Measurements from ENCODE around the gene P2RX5.

The P2RX5 gene

DNA sequence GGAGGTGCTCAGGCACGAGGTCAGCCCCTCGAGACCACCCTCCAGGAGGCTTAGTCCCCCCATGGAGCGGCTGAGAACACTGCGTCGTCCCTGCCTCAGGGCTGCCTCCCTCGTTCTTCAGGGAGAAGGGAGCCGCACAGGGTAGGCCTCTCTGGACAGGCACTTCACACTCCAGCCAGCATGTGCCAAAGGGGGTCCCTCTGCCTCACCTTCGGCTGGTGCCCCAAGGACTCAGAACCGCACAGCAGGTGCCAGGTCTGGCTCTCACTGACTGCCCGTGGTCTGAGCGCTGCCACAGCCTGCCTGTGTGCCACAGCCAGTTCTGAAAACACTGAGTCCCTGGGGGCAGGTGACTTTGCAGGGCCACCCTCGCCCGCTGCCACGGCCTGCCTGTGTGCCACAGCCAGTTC lies 7.1 kb downstream of the P2RX5 start:
- TF ChIP-seq ZFX (IDR thresholded peaks at IDR 0.05; ENCODE audit: borderline replicate concordance) = no peak
- TF ChIP-seq, protein P1, sequence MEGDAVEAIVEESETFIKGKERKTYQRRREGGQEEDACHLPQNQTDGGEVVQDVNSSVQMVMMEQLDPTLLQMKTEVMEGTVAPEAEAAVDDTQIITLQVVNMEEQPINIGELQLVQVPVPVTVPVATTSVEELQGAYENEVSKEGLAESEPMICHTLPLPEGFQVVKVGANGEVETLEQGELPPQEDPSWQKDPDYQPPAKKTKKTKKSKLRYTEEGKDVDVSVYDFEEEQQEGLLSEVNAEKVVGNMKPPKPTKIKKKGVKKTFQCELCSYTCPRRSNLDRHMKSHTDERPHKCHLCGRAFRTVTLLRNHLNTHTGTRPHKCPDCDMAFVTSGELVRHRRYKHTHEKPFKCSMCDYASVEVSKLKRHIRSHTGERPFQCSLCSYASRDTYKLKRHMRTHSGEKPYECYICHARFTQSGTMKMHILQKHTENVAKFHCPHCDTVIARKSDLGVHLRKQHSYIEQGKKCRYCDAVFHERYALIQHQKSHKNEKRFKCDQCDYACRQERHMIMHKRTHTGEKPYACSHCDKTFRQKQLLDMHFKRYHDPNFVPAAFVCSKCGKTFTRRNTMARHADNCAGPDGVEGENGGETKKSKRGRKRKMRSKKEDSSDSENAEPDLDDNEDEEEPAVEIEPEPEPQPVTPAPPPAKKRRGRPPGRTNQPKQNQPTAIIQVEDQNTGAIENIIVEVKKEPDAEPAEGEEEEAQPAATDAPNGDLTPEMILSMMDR (IDR thresholded peaks at IDR 0.05) = no peak
- H3K27ac ChIP-seq = no peak overlapping the region

- H3K27ac ChIP-seq = no peak overlapping the region
- TF ChIP-seq, protein P1 (IDR thresholded peaks at IDR 0.05) = no peak
- no peak for TF ChIP-seq ZFX (IDR thresholded peaks at IDR 0.05; ENCODE audit: borderline replicate concordance)
Observed at GRCh38 chr17:3688027-3688553, 7.9 kb downstream of the P2RX5 start.

GRCh38 chr17:3685174-3685573 lies 10.8 kb downstream of the P2RX5 start:
- H3K27ac ChIP-seq = no peak overlapping the region
- no peak for TF ChIP-seq ZFX (IDR thresholded peaks at IDR 0.05; ENCODE audit: borderline replicate concordance)
- TF ChIP-seq, protein P1 (IDR thresholded peaks at IDR 0.05) = no peak

DNA sequence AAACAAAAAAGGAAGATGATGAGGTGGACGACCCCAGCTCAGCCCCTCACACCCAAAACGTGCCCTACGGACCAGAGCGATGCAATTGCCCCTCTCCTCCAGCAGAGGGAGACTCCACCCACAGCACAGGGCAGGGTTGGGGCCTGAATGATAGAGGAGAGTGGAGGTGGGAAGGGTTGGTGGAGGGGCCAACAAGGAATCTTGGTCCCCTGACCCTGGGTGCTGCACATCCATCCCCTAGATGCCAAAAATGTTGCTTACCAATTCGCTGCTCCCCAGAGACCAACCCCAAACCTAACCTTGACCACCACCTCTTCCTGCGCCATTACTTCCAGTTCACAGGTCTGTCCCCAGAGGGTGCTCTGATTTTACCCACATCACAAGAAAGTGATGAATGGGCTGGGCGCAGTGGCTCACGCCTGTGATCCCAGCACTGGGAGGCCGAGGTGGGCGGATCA lies 12.9 kb downstream of the P2RX5 start:
- no peak overlapping the region for H3K27ac ChIP-seq
- no peak for TF ChIP-seq ZFX (IDR thresholded peaks at IDR 0.05; ENCODE audit: borderline replicate concordance)
- TF ChIP-seq, protein P1 (IDR thresholded peaks at IDR 0.05) = peak; percentile 96

DNA sequence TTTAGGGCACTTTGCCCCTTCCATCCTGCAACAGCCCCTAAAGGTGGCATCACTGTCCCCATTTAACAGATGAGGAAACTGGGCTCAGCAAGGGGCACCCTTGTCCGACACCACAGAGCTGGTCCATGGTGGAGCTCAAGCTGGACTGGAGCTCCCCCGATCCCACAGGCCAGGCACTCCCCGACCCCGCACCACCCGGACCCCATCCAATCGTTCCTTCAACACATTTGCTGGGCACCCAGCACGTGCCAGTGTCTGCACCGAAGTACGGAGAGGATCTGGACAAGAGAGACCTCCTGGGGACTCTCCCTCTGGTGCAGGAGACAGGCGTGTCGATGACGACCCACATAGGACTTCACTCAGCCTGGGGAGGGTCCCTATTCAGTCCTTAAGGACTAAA lies 13.9 kb downstream of the P2RX5 start:
- H3K27ac ChIP-seq = no peak overlapping the region
- TF ChIP-seq ZFX (IDR thresholded peaks at IDR 0.05; ENCODE audit: borderline replicate concordance) = no peak
- TF ChIP-seq, protein P1 (IDR thresholded peaks at IDR 0.05) = no peak

DNA sequence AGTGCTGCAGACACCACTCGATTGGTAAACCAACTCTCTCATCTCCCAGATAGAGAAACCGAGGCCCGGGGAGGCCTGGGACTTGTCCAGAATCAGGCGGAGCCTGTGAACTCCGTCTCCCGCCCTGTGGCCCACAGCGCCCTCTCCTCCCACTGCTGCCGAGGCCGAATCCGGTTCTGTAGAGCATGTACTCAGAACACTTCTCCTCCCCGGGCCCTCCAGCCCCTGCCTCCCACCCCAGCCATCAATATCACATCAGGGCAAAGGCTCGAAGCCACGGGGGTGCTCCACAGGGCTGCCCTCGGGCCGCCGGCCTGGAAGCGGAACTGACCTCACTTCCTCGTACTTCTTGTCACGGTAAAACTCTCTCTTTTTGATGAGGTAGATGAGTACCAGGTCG lies 14.4 kb downstream of the P2RX5 start:
- TF ChIP-seq, protein P1 (IDR thresholded peaks at IDR 0.05) = no peak
- TF ChIP-seq ZFX (IDR thresholded peaks at IDR 0.05; ENCODE audit: borderline replicate concordance) = no peak

DNA sequence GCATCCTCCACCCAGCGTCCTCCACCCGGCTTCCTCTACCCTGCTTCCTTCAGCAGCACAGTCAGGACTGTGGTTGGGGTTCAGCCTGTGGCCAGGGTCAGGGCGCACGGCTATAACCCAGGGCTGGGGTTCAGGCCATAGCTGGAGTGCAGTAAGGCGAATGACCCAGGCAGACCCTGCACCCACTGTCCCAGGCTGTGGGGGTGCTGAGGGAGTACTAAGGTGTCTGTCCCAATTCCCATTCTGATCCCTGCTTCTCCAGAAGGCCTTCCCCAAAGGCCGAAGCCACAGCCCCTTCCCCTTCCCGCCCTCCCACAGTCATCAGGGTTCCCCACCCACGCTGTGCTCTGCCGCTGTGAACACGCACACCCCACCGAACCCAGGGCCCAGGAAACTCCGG lies 14.9 kb downstream of the P2RX5 start:
- H3K27ac ChIP-seq = no peak overlapping the region
- TF ChIP-seq, protein P1 (IDR thresholded peaks at IDR 0.05) = no peak

More for the DNA sequence above, 14.4 kb downstream of the P2RX5 start:
- H3K27ac ChIP-seq = no peak overlapping the region
